GM18502 (cell line): ENCODE measurements around the gene SNURF.
"Not testable (repeated sequence)": the region's sequence is repeated elsewhere in the genome, so short reads cannot be mapped to it uniquely, and the experiment has no call there.

Experiments used
- ATAC-seq: cut with Tn5 transposase; IDR thresholded peaks from one replicate; pipeline ENCODE4 v1.9.1; 2021; ENCODE audit warnings: mild to moderate bottlenecking; ENCODE audit not compliant: unreplicated experiment, poor library complexity

The SNURF gene

GRCh38 chr15:24966364-24967103 lies 11.7 kb downstream of the SNURF start:
- ATAC-seq: no peak

GRCh38 chr15:24971052-24971451 lies 16.3 kb downstream of the SNURF start:
- ATAC-seq: no peak

GRCh38 chr15:24971772-24972171 lies 17.0 kb downstream of the SNURF start:
- no peak for ATAC-seq

- not testable (repeated sequence) for ATAC-seq
Observed at GRCh38 chr15:24972707-24973106, 17.9 kb downstream of the SNURF start.

GRCh38 chr15:24976932-24977331 lies 22.1 kb downstream of the SNURF start:
- no peak for ATAC-seq

GRCh38 chr15:24977686-24978085 lies 22.9 kb downstream of the SNURF start:
- no peak for ATAC-seq

- ATAC-seq: no peak
Observed at GRCh38 chr15:24985224-24985623, 30.4 kb downstream of the SNURF start.

GRCh38 chr15:24986653-24987052 lies 31.9 kb downstream of the SNURF start:
- ATAC-seq: no peak
